ENCODE results near the gene GAS6. TPM values are rescaled to one million over a fixed set of nuclear protein-coding genes. Genes with fewer than 3 reads are reported as not detected.

GAS6 gene
- total RNA-seq, 1 donor from 2014 or later, result 71.5 TPM

DNA sequence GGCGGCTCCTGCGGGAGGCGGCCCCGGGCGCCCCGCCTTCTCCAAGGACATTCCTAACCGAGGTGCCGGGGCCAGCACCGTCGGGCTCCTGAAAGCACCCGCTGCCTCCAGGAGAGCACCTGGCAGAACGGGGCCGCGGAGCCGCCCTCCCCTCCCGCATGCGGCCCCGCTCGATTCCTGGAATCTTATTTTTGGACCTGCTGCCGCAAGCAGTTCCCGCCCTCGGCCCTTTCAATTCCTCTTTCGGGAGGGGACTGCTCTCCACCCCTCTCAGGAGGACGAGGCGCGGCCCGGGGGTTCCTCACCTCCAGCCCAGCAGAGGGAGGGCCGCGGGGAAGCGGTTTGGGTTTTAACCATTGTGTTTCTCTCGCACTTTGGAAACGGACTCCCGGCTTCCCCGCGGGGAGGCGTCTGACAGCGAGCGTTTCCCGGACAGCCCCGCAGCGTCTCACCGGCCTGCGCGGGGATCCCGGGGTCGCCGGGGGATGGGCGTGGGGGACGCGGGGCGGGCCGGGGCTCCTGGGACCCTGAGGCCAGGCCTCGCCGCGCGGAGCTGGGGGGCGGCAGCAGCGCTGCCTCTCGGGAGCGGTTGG, 849 bp downstream of the GAS6 start:
- TF ChIP-seq, protein P1, sequence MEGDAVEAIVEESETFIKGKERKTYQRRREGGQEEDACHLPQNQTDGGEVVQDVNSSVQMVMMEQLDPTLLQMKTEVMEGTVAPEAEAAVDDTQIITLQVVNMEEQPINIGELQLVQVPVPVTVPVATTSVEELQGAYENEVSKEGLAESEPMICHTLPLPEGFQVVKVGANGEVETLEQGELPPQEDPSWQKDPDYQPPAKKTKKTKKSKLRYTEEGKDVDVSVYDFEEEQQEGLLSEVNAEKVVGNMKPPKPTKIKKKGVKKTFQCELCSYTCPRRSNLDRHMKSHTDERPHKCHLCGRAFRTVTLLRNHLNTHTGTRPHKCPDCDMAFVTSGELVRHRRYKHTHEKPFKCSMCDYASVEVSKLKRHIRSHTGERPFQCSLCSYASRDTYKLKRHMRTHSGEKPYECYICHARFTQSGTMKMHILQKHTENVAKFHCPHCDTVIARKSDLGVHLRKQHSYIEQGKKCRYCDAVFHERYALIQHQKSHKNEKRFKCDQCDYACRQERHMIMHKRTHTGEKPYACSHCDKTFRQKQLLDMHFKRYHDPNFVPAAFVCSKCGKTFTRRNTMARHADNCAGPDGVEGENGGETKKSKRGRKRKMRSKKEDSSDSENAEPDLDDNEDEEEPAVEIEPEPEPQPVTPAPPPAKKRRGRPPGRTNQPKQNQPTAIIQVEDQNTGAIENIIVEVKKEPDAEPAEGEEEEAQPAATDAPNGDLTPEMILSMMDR (IDR thresholded peaks at IDR 0.05; ENCODE audit: unreplicated experiment), result no peak
- Mint-ChIP-seq H3K27ac (no peak overlapping the region), H3K36me3 (no peaks in the 10 kb centered on the region), H3K4me3 (peak overlapping the region; percentile 70), H3K27me3 (ENCODE audit: low read depth) (peaks cover 42% of the 10 kb centered on the region), H3K9me3 (no peaks in the 10 kb centered on the region), H3K4me1 (peaks cover 42% of the 10 kb centered on the region)
- peak in 1 of 2 experiments; percentile 56 for DNase-seq (ENCODE audit: low spot score in 2 of 2, unreplicated experiment in 2 of 2)

DNA sequence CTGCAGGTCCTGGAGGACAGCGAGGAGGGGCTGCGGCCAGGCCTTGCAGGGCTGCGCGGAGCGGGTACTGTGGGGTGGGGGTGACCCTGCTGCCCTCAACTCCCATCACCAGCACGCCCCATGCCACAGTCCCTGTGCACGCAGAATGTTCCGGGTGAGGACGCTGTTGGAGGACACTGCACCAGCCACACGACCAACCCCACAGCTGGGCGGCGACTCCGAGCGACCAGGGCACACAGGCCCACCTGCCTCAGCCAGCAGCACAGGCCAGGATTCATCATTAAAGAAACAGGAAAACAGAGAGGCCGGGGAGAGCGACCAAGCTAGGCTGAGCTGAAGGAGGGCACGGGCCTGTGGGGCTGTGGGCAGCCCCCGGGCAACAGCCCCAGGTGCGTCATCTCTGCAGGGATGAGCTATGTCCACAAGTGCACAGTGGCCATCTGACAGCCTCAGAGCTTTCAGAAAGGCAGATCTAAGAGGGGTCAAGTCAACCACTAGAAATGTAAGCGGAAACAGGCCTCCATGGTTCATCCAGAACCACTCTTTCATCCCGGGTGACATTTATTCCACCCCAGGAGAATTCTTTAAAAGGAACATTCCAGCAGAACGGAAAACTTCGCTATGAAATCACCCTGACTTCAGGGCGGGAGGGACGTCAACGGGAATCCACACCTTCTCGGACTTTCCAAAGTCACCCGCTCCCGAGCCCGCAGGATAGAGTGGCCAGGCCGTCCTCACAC, 1.5 kb downstream of the GAS6 start:
- peak overlapping the region; percentile 88 for H3K27ac Mint-ChIP-seq
- H3K9me3 Mint-ChIP-seq, result no peaks in the 10 kb centered on the region
- peaks cover 42% of the 10 kb centered on the region for H3K4me1 Mint-ChIP-seq
- peak overlapping the region; percentile 70 for H3K4me3 Mint-ChIP-seq
- H3K27me3 Mint-ChIP-seq (ENCODE audit: low read depth), result peaks cover 38% of the 10 kb centered on the region
- H3K36me3 Mint-ChIP-seq, result no peaks in the 10 kb centered on the region
- TF ChIP-seq, protein P1 (IDR thresholded peaks at IDR 0.05; ENCODE audit: unreplicated experiment), result no peak
- DNase-seq (ENCODE audit: low spot score in 2 of 2, unreplicated experiment in 2 of 2), result peak in 1 of 2 experiments; percentile 34

DNA sequence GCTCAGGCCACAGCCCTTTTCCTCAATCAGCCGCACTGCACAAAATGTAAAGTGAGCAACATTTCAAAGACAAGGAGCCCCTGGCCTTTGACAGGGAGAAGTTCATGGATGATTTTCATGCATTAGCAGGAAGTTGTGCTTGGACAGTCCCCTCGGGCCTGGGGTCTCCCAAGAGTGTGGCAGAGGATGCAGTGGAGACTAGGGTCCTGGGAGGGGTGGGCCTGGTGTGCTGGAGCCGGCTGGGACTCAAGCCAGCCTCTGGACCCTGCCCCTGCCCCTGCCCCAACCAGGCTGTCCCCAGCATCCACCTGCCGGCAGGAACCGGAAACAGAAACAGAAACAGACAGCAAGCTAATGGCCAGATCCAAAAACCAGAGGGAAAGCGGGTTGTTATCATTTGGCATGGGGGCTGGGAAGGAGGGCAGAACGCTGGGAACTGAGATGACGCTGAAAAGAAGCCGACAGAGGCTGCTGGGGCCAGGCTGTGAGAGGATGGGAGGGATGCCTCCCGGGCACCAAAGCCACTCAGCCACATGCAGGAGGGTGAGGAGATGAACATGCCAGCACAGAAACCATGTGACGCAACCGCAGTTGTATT, 2.3 kb downstream of the GAS6 start:
- peak in 1 of 2 experiments; percentile 36 for DNase-seq (ENCODE audit: low spot score in 2 of 2, unreplicated experiment in 2 of 2)
- Mint-ChIP-seq H3K36me3 (no peaks in the 10 kb centered on the region), H3K27me3 (ENCODE audit: low read depth) (peaks cover 36% of the 10 kb centered on the region), H3K9me3 (no peaks in the 10 kb centered on the region), H3K4me1 (peaks cover 42% of the 10 kb centered on the region), H3K27ac (peak overlapping the region; percentile 99), H3K4me3 (peak overlapping the region; percentile 49)
- TF ChIP-seq, protein P1 (IDR thresholded peaks at IDR 0.05; ENCODE audit: unreplicated experiment), result no peak

DNA sequence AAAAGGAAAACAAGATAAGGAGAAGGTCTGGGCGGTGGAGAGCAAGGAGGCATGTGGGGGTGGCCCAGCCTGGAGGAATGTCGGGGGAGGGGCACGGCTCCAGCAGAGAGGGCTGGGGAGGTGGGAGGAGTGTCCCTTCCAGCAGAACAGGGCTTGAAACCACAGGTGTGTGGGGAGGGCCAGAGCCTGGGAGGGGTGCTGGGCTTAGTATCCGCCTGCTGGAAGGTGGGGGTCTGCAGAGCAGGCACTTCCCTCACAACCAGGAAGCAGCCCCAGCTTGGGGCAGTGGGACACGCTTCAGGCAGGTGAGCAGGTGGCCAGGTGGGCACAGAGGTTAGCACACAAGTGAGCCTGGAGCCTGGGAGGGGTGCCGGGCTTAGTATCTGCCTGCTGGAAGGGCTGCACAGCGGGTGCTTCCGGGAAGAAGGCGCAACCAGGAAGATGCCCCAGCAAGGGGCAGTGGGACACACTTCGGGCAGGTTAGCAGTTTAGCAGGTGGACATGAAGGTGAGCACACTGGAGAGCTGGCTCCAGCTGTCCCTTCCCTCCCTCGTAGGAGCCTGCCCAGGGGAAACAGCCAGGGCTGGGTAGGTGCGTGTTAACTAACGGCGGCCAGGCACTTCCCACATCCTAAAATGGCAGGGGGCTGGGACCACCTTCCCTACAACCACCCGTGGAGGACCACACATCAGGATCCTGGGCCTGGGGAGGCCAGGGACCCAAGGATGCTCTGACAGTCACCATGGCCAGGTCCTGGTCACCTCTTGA, 3.0 kb downstream of the GAS6 start:
- Mint-ChIP-seq H3K36me3 (no peaks in the 10 kb centered on the region), H3K27me3 (ENCODE audit: low read depth) (peaks cover 30% of the 10 kb centered on the region), H3K4me3 (peak overlapping the region; percentile 51), H3K4me1 (peaks cover 42% of the 10 kb centered on the region), H3K9me3 (no peaks in the 10 kb centered on the region), H3K27ac (peak overlapping the region; percentile 99)
- DNase-seq (ENCODE audit: low spot score in 2 of 2, unreplicated experiment in 2 of 2), result peak; percentile 64 to 81
- TF ChIP-seq, protein P1 (IDR thresholded peaks at IDR 0.05; ENCODE audit: unreplicated experiment), result no peak

DNA sequence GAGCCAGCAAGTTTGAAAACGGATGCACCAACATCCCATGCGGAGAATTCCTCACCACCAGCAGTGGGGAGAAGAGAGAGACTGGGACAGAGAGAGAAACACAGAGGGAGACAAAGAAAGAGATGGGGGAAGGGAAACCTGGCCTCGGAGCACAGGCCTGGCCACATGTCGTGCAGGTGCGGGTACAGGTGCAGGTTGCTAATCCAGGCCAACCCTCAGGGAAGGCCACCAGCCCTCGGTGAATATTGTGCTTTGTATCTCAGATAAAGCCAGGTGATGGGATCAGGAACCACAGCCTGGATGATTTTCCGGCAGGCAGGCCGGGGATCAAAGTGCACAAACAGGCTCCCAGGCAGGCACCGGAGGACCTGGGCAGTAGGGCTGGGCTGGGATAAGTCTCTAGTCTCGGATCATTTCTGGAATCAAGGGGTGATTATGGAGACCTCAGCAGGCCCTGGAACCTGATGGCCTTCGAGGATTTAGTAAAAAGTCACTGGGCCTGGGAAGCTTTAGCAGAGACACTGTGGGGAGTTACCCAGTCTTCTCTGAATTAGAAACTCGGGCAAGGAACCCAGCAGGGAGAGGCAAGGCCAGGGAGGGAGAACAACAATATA, 3.7 kb downstream of the GAS6 start:
- peak overlapping the region; percentile 99 for H3K27ac Mint-ChIP-seq
- DNase-seq (ENCODE audit: low spot score in 2 of 2, unreplicated experiment in 2 of 2), result peak in 1 of 2 experiments; percentile 39
- no peaks in the 10 kb centered on the region for H3K9me3 Mint-ChIP-seq
- H3K36me3 Mint-ChIP-seq, result no peaks in the 10 kb centered on the region
- H3K4me3 Mint-ChIP-seq, result peak overlapping the region; percentile 51
- peaks cover 23% of the 10 kb centered on the region for H3K27me3 Mint-ChIP-seq (ENCODE audit: low read depth)
- peaks cover 42% of the 10 kb centered on the region for H3K4me1 Mint-ChIP-seq
- TF ChIP-seq, protein P1 (IDR thresholded peaks at IDR 0.05; ENCODE audit: unreplicated experiment), result no peak
